ENCODE results near the gene EIF3I.

DNA sequence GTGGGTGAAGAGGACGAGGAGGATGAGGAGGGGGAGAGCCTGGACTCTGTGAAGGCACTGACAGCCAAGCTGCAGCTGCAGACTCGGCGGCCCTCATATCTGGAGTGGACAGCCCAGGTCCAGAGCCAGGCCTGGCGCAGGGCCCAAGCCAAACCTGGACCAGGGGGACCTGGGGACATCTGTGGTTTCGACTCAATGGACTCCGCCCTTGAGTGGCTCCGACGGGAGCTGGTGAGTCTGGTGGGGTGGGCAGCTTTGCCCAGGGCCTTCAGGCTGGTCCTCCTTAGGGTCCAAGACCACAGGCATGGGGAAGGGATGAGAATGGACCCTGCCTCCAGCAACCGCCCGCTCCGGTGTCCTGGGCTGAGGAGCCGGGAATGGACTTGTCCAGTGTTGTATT, 25.2 kb downstream of the EIF3I start:
- TF ChIP-seq MAX (IDR thresholded peaks at IDR 0.05) = no peak
- no peak for TF ChIP-seq CREB1 (IDR thresholded peaks at IDR 0.05)
